B cell (primary cell): ENCODE measurements around the gene ZNF91.

Experiments used
- CTCF ChIP-seq: fragments of 200-600 bp; IDR thresholded peaks from one replicate; pipeline ENCODE4 v1.8.0; 2022; ENCODE audit warnings: antibody characterized with exemption, mild to moderate bottlenecking
- EZH2 ChIP-seq: IDR thresholded peaks from 2 replicates; pipeline ENCODE4 v1.6.1; 2012; ENCODE audit warnings: borderline replicate concordance, low read depth, mild to moderate bottlenecking, moderate library complexity, low read length; ENCODE audit not compliant: insufficient read depth, poor library complexity, severe bottlenecking

- TF ChIP-seq CTCF (no peak), EZH2 (no peak)
Observed at GRCh38 chr19:23315286-23315685, 80.0 kb downstream of the ZNF91 start.
